Esophagus squamous epithelium (tissue), 4 donors: ENCODE measurements around the gene RHOT2.

Experiments used
- CTCF ChIP-seq, 6 experiments: fragments of 450-650 bp in 4 of 6; fragments of 200-600 bp in 2 of 6; sonication (generic) in 2 of 6; IDR thresholded peaks; one replicate each; pipeline ENCODE4 v1.5.1; 2016 to 2019; ENCODE audit warnings: antibody characterized with exemption in 6 of 6, mild to moderate bottlenecking in 4 of 6, moderate library complexity in 4 of 6
- POLR2A ChIP-seq, 4 donors: fragments of 450-650 bp; IDR thresholded peaks; one replicate each; pipeline ENCODE4 v1.6.1; 2017; ENCODE audit warnings: antibody characterized with exemption in 4 of 4, mild to moderate bottlenecking in 4 of 4, moderate library complexity in 3 of 4

- no peak for TF ChIP-seq POLR2A (IDR thresholded peaks at IDR 0.05)
- TF ChIP-seq CTCF (IDR thresholded peaks at IDR 0.05), result no peak
These were observed 21.9 kb upstream of the RHOT2 start for GRCh38 chr16:645852-646678.
